Activated T-cell treated with anti-CD3 and anti-CD28 coated beads for 48 hours (primary cell): ENCODE measurements around the gene DUSP15.

Source experiments
- DNase-seq: peaks from one replicate; pipeline ENCODE4 v3.0.0-alpha.2; 2020; ENCODE audit warnings: low read depth

Gene DUSP15

DNA sequence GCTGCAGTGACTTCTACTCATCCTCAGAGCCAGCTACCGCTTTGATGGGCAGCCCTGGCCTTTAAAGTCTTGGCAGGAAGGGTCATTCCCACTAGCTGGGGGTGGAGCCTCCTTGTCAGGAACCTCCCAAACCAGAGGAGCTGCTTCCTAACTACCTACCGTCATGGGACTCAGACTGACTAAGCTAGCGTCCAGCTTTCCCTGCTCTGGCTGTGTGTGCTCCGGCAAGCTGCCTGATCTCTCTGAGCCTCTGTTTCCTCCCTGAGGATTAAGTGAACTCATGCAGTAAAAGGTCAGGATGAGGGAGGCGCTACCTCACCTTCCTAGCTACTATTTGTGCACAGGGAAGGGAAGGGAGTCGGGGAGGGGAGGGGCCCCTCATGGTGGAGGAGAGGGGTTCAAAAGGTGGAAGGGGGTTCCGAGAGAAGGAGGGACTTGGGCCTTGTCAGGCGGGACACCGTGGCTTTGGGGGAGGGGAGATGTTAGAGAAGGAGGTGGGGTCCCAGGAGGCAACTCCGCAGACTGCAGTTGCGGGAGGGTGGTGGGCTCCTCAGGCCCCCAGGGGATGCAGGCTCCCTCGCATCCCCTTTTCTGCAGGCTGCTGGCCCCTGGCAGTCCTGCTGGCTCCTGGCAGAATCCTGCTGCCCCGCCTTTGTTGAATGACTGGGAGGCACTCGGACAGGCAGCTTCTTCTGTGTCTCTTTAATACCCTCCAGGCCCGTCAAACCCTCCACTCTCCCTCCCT, 9.8 kb downstream of the DUSP15 start:
- no peak for DNase-seq

DNA sequence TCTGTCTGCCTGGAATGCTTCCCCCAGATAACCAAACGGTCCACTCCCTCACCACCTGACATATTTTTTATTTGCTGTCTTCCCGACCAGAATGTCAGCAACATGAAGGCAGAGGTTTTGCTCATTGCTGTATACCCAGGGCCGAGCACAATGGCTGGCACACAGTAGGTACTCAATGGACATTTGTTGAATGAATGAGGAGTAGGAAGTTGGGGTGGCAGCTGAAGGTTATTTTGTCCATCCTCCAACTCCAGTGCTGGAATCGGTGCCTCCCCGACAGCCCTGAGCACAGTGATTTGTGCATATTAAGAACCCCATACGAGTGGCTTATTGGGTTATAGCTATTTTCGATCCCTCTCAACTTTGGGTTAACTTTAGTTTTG, 10.3 kb downstream of the DUSP15 start:
- DNase-seq = no peak

DNA sequence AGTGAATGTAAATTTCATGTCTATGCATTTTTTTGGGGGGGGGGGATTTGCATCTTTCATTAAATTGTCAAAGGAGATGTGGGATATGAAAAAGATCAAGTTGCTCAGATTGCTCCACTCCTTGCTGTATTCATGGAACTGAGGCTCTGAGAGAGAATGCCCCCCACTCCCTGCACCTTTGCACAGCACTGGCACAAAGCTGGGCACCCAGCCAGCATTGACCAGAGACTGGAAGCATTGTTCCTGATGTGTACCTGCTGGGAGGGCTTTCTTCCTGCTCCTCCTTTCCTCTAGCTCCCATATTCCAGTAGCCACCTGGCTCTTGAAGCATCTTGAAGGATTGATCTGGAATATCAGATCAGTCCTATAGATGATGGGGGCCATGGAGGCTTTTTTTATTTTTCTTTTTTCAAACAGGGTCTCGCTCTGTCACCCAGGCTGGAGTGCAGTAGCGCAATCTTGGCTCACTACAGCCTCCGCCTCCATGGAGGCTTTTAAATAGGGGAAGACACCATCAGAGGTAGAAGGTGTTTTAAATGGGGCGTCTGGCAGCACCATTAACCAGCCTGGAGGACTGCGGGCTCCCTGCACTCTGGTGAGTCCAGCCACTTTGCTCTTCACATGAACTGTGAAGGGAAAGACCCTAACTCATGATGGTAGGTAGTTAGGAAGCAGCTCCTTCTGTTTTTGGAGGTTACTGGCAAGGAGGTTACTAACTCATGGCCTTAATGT, 10.9 kb downstream of the DUSP15 start:
- DNase-seq = no peak

DNA sequence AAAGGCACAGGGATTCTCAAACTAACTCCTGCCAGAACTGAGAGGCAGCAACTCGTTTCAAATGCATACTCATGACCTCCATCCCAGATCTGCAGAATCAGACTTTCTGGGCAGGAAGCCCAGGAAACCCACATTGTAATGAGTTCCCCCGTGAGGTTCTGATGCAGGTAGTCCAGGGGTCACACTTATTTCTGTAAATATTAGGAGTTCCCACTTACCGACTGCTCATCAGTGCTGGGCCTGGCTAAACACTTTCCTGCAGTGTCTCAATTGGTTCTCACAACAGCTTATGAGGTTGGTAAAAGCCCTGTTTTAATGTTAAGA, 11.6 kb downstream of the DUSP15 start:
- no peak for DNase-seq

DNA sequence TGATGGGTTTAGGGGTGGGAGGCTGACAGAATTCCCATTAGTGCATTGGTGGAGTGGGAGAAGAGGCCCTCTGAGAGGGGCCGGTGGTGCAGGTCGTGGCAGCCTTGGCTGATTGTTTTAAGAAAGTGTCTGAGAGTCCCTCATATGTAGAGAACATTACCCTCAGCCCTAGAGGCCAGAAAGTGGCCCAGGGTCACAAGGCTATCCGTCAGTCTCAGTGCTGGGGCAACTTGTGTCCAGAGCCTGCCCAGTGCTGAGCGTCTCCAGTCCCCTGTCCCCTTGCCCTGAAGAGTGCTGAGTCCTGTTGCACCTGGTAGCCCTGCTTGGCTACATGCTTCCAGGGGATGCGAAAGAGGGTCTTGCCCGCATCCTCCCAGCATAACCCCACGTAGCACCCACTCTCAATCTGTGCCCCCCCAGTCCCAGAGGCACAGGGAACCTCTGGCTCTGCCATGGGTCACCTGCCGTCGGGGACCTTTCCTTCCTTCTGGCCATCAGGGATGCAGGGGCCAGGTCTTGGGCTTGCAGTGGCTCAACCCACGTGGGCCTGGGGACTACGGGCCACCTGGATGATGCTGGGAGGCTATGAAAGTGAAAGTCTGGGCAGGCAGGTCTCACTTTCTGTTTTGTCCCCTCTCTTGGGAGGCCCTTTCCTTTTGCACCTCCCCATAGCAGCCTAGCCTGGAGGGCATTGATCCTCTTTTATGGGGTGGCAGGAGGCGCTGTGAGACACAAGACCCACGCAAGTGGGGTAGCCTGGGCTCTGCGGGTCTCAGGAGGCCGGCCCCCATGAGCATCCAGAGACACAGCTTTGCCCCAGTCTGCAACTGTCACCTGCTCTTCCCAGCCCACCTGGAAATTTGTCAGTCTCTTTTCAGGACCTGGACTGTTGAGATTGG, 12.2 kb downstream of the DUSP15 start:
- no peak for DNase-seq

DNA sequence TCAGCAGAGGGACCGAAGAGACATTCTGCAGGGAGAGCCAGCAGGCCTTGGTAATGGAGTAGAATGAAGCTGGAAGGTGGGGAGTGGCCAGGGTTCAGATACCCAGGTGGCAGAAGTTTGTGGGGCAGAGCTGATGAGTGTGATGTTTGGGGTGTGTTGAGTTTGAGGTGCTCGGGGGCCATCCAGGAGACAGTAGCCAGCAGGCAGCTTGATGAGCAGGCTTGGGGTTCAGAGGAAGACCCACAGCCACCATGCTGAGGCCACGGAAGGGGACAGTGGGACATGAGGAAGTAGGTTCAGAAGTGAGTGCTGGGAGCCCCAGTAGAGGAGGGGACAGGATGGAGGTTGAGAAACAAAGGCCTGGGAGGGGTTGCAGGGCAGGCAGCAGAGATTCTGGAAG, 13.8 kb downstream of the DUSP15 start:
- no peak for DNase-seq

DNA sequence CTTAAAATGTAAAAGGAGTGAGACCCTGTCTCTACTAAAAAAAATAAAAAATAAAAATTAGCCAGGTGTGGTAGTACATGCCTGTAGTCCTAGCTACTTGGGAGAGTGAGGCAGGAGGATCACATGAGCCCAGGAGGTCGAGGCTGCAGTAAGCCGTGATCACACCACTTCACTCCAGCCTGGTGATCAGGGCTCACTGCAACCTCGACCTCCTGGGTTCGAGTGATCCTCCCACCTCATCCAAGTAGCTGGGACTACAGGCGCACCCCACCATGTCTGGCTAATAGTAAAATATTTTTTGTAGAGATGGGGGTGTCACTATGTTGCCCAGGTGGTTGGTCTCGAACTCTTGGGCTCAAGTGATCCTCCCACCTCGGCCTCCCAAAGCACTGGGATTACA, 16.8 kb downstream of the DUSP15 start:
- DNase-seq = no peak

DNA sequence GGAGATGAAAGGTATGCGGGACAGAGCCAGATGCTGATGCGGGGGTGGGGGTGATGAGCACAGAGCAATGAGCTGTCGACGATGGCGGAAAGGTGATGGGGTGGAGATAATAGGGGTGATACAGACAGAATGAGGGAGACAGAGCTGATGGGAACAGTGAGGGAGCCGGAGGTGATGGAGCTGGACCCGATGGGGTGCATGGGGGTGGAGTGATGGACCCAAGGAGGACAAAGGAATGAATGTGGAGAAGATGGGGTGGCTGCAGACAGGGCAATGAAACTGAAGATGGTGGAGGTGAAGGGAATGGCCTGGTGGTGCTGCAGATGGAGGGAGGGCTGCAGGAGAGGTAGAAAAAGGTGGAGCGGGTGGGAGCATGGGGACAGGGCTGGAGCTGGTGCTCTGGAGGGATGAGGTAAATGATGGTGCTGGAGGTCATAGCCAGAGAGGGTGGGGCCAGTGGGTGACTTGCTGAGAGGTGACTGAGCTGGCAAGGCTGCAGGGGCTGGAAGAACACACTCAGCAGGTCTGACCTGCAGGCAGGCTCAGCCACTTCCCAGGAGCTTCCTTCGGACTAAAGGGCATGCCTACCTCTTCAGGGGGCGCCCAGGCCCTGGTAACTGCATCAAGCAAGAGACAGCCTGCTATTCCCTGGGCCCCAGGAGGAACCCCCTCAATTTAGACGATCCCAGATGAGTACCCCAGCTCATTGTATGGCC, 18.9 kb downstream of the DUSP15 start:
- DNase-seq = no peak

DNA sequence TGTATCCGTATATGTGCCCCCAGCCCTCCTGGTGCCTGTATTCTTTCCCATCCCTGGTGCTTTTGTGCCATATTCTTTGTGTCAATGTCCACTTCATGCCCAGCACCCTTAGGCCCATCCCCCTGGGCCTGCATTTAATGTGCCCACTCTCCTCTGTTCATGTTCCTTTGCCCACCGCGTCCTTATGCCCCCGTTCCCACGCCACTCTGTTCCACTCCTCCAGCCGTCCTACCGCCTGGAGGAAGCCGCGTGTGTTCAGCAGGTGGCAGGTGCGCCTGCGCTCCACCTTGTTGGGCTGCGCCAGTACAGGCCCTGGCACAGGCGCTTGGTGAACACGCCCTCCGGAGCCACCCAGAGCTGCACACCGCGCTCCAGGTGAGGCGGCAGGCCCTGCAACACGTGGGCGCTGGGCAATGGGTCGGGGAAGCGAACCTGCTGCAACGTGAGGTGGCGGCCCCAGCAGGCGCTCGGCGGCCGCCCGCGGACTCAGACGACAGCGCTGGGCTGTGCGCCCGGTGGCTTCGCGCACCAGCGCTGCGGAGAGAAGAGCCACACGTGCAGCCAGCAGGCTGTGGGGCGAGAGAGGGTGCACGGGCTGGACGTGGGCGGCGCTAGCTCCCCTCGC, 20.9 kb downstream of the DUSP15 start:
- DNase-seq = no peak

DNA sequence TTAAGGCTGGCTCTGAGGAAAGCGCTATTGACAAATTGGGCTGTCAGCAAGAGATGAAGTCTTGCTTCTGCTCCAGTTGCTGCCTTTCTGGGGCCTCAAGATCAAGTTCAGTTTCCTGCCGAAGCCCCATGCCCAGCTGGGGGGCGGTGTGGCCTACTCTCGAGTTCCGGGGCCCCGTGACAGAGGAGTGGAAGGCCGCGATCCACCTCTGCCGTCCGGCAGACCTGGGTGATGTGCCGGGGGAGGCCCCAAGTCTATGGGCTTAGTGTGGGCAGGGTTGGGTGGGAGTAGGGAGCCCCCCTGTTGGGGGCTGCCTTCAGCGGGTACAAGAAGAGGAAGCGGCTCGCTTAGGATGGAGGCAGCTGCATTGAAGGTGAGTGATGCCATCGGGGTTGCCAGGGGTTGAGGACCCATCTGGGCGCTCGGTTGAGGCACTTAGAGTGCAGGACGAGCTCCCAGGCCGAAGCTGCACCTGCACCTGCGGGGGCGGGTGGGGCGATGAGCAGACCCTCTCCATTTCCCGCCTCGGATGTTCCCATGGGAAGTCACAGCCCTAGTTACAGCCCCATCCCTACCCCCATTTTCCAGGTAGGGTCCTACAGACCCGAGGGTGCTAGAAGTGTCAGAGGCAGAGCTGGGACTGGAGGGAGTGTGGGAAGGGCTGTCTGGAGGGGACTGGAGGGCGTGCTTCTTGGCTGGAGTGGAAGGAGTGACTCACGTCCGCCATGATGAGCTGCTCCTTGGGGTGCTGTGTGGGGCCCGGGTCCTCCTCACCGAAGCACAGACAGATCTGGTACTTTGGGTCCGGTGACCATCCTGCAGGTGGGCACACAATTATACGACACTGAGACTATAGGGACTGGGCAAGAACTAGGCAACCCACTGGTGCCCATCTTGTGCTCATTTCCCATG, 22.0 kb downstream of the DUSP15 start:
- no peak for DNase-seq

DNA sequence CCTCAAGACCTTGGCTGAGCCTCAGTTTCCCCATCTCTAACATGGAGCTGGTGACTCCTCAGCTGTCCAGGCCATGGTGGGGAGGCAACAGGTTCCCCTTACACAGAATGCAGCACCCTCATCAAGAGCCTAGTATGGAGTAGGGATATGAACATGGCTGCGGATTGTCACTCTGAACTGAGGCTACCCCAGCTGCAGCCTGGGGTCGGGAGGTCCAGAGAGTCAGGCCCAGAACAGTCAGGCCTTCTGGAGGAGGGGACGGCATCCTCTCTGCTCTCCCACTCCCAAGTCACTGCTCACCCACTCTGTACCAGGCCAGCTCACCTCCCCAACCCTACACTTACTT, 23.6 kb downstream of the DUSP15 start:
- no peak for DNase-seq

DNA sequence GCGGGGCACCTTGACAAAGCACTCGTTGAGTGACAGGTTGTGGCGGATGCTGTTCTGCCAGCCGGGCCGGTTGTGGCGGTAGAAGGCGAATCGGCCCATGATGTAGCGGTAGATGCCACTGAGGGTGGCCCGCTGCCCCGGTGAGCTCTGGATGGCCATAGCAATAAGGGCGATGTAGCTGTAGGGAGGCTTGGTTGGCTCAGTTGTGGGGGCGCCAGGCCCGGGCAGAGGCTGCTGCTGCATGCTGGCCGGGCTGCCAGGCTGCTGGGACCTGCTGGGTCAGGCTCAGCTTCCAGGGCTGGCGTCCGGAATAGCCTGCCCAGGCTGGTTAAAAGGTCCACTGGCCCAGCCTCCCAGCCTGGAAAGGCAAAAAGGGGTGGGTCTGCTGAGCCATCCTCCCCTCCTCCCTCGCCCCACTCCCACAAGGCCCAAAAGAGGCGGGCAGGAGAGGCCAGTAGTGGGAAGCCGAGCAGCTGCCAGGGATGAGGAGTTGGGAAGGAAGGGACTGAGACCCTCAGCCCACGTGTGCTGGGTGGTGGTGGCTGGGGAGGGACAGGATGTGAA, 24.9 kb downstream of the DUSP15 start, which contains the start of gene FOXS1:
FOXS1 (minus strand) TSS at position 305 of the 564 bp plus-strand sequence; CDS start at position 243, 62 bp downstream.
- DNase-seq = no peak

DNA sequence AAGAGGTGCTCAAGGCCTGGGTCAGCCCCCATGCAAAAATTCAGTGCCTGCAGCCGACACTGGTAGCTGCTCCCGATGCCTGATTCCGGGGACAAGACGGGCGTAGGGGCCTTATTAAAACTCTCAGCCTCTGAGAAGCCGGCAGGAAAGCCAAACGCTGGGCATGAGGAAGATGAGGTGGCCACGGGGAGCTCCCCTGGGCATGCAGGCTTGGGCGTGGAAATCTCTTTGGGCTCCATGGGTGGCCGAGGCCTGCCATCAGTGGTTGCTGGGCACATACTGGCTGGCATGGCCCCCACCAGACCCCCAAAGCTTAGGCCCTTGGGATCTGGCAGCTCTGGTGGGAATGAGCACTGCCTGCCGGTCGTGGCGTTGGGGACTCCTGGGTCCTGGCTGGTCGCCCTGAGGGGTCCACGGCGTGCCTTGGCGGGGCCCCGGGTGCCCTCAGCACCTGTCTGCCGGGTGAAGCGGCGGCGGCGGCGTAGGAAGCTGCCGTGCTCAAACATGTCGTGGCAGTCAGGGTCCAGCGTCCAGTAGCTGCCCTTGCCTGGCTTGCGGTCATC, 25.5 kb downstream of the DUSP15 start:
- DNase-seq = no peak

DNA sequence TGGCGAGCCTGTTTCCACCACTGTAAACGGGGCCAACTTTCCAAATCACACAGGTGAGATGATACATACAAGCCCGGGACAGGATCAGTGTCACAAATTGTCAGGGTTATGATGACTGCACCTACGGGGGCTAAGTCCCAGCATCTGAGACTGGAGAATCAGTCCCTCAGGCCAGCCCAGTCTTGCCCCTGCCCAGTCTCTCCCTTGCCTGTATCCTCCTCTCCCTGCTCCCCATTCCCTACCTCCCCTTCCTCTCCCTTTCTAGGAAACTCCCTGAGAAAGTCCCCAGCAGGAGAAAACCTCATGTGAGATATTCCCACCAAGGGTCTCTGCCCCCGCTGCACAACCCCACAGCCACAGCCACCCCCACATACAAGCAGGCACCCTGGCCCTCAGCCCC, 26.4 kb downstream of the DUSP15 start:
- DNase-seq = no peak

DNA sequence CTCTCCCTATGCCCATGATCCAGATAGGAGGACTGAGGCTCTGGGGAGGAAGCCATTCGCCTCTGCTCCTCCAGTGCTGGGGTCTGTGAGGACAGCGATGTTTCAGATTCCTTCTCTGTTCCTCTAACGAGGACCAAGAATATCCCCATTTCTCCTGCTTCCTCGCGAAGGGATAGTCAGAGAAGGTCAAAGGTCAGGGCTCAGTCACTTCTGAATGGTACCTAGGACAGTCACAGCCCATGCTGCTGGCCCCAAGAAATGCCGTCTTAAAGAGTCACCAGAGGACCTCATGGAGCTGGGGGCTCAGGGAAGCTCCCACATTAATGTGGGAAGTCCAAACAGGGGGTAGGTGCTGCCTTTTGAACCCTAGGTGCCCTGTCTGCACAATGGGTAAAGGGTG, 27.0 kb downstream of the DUSP15 start:
- DNase-seq = no peak

DNA sequence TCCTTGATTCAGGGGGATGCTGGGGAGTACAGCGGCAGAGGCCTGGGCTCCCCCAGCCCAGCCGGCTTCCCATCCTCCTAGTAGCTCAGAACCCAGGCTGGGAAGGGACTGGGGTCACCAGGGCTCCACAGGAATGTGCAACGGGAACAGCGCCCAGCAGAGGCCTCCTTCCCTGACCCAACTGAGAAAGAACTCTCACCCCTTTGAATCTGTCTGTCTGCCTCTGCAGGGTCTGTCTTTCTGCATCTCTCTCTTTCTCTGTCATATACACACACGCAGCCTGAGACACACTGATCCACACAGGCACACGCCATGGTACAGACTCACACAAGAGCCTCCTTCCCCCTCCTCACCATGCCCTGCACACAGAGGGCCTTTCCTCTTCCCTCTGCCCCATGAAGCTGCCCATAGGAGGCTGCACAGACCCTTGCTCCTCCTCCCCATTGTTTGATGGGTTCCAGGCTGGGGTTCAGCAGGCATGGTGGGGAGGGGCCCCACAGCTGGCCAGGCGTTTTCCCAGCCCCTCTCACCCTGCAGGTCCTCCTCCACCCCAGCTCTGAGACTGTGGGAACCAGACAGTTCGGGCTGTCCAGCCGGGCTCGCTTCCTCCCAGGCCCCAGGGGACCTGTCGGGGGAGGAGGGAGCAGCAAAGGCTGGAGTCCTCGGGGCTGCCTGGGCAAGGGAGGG, 27.7 kb downstream of the DUSP15 start:
- DNase-seq = no peak

DNA sequence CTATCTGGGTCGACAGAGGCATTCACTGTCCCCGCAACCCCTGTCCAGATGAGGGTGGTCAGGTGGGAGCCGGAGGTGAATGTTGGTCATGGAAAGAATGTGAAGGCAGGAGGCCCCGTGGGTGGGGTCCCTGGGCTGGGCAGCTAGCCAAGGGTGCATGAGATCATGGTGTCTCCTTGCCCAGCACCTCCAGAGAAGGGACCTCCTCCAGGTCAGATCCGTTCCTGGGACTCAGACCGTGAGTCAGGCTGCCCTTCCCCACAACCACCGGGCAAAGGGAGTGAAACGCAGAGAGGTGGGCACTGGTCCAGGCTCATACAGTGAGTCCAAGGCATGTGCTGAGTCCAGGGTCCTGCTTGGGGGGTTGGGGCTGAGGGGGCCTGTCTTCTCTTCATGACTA, 28.4 kb downstream of the DUSP15 start:
- DNase-seq = no peak

DNA sequence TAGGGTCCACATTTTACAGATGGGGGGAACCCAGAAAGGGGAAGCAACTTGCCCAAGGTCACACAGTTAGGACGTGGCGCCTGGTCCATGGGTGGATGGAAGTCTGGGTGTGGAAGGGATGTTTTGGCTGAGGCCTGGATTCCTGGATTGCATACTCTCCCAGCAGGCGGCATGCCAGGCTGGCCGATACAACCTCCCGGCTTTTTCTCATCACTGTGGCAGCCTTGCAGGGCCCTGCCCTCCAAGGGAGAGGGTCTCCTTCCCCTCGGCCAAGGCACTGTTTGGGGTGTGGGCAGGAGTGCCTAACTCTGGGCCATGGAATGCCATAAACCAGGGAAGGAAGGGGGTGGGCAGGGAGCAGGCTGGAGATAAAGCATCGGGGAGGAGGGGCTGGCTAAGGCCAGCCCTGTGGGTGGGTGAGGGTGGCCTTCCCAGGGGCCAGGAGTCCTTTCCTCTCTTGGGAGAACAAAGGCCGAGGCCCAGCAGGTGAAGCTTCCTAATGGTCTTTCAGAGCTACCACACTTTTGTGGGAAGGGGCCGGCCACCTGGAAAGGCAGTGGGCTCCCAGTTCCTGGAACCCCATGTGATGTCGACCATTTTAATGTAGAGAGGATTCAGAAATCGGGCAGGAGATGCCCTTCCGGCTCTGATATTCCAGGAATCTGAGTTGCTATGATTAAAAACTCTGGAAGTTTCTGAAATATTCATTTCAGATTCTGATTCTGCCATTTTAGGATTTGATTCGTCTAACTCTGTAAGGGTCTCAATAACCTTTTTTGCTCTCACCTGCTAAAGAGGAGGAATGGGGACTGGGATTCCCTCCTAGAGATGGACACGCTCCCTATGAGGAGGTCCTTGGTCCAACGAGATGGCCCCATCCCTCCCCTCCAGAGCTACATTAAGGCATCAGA, 29.2 kb downstream of the DUSP15 start:
- DNase-seq = no peak
